Stimulated activated CD8-positive, alpha-beta memory T cell treated with anti-CD3 and anti-CD28 coated beads, Interleukin-7, amount 100 ng/mL, for 1 hour (primary cell): ENCODE results near the gene UTP25.
"Not testable (repeated sequence)": the region's sequence is repeated elsewhere in the genome, so short reads cannot be mapped to it uniquely, and the experiment has no call there.

Source experiments
- DNase-seq, 2 donors: peaks; one replicate each; pipeline ENCODE4 v3.0.0-alpha.2; 2020; ENCODE audit warnings: low read depth in 2 of 2

Gene UTP25

GRCh38 chr1:209895709-209896108 lies 67.9 kb downstream of the UTP25 start:
- DNase-seq, result no peak

DNA sequence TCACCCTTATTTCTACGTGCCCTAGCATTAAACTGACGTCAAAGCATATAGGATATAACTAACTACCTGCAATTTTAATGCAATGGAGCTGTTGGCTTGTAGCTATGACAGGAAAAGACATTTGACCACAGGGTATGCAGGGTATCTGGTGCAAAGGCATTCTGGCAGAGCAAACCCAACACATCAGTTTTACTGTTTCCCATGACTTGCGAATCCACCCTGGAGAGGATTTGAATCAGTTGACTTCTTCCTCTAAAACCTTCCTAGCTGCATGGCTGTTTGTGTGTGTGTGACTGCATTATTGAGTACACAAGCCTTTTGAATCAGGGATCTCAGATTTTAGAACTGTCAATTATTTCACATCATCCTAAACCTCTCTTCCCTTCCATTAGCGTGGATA lies 68.6 kb downstream of the UTP25 start:
- no peak for DNase-seq

- DNase-seq, result not testable (repeated sequence)
These were observed 70.5 kb downstream of the UTP25 start for GRCh38 chr1:209898271-209898670.

GRCh38 chr1:209898851-209899250 lies 71.1 kb downstream of the UTP25 start:
- not testable (repeated sequence) for DNase-seq

DNA sequence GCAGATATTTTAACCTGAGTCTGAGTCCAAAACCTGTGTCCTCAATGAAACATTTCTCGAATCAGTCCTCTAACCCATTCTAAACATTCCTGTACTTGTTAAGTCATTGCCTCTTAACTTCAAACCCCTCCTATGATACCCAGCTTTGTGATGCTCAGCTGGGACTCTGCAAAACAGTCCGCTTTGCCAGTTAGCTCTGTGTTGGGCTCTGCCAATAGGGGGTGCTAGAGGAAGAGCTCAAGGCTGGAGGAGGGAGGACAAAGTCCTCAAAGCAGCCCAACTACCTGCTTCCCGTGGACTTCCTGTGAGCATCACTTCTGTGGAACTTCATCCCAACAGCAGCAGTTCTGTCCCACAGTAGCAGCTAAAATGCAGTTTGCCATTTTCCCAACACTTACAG lies 72.2 kb downstream of the UTP25 start:
- no peak for DNase-seq

- no peak for DNase-seq
These were observed 73.0 kb downstream of the UTP25 start for GRCh38 chr1:209900734-209901133.

DNA sequence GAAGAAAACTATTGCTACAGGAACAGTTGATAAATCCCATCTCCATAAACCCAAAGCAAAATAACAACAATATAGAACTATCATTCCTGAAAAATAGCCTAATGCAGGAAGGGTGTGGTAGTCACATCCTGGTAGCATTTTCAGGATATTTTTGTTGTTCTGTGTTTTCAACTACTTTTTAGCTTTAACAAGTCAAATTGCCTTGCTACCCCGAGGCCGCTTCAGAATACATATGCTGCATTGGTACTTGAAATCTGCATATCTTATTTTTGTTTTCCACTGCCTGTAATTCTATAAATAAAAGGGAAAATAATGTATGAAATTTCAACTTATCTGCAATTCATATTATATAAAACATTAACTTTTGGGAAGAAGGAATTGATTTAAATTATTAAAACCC lies 73.4 kb downstream of the UTP25 start:
- no peak for DNase-seq

- DNase-seq, result not testable (repeated sequence)
These were observed 77.0 kb downstream of the UTP25 start for GRCh38 chr1:209904774-209905173.
